ENCODE measurements around the gene ITIH1. TPM values are rescaled to one million over a fixed set of nuclear protein-coding genes. Genes with fewer than 3 reads are reported as not detected.
A peak's percentile ranks its signal among the peaks of the same experiment; 100 is the strongest.

Gene ITIH1
- total and polyA plus RNA-seq, 9 of the 15 experiments (the other 6 are each of a cell fraction or from before 2014, with no cell fraction given): 0.31 TPM; not detected in 8

DNA sequence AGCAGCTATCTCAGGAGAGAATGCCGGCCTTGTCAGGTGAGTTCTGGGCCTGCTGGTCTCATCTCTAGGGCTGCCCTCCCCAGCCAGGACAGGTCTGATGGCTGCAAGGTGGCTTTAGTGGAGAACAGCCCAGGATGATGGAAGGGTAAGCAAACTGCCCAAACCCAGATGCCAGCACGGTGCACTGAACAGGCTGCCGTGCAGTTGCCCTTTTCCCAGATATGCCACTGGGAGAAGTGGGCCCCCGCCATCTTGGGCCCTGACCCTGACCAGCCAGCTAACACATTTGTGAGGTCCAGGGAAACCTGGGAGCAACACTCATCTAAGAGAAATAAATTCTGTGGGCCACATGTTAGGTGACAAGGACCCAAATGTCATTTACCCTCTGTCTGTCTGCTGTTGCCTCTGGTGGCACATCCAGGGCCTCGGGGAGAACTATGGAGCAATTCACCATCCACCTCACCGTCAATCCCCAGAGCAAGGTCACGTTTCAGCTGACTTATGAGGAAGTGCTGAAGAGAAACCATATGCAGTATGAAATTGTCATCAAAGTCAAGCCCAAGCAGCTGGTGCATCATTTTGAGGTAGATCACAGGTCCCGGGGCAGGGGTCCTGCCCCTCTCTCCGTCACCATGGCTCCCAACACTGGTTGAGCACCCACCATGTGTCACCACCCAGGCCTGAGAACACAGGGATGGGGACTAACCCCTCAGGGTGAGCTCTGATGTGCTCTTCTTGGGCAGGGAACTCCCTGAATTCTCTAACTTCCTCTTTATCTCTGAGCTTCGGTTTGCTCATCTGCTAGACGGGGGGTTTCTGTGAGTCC is 1.8 kb downstream of the ITIH1 start:
- Histone ChIP-seq H3K36me3 (ENCODE audit: control insufficient read depth, insufficient read depth, low read length) (no peaks in the 10 kb centered on the region), H3K9ac (ENCODE audit: insufficient read depth in 1 of 2, low read depth in 2 of 2, low read length in 2 of 2) (0 out of 4 replicates have a peak overlapping the region, but pooled peaks of 1 of the 2 experiments have one; percentile 26), H3K27me3 (ENCODE audit: control insufficient read depth in 2 of 2, insufficient read depth in 2 of 2, low read length in 2 of 2) (peaks cover 0 to 30% of the 10 kb centered on the region in 2 experiments; a peak in 2 of 5 replicates), H3K4me3 (no peak overlapping the region), H2AFZ (ENCODE audit: low read depth, low read length) (no peak overlapping the region), H3K4me1 (replicated peaks in 1 of 2; ENCODE audit: control insufficient read depth in 2 of 2, insufficient read depth in 2 of 2, low read length in 2 of 2) (no peaks in the 10 kb centered on the region; a peak in 2 of 5 replicates), H3K9me3 (replicated peaks; ENCODE audit: control insufficient read depth, insufficient read depth, low read depth, low read length) (no peaks in the 10 kb centered on the region), H4K20me1 (replicated peaks; ENCODE audit: control insufficient read depth, insufficient read depth, low read length) (no peaks in the 10 kb centered on the region), H3K9me1 (ENCODE audit: control insufficient read depth, insufficient read depth, low read length) (no peaks in the 10 kb centered on the region), H3K27ac (ENCODE audit: extremely low read depth, low read depth, low read length) (no peak overlapping the region), H3K79me2 (ENCODE audit: control insufficient read depth, insufficient read depth, low read length) (no peaks in the 10 kb centered on the region), H3K4me2 (ENCODE audit: insufficient read depth, low read length) (no peak overlapping the region)
- ATAC-seq (no peak), DNase-seq (ENCODE audit: extremely low read depth in 1 of 4, low spot score in 3 of 4) (no peak), FAIRE-seq (no peak)
- BruUV-seq (replicated peaks): no TSS peak
- intact Hi-C loops (cut with micrococcal nuclease) (no loop called here), in situ Hi-C loops (cut with MboI) (no loop called here)
- WGBS (ENCODE audit: insufficient coverage, low coverage, missing lambda C conversion rate): 5% methylated on average over 6 of the region's 11 CpGs
- TF ChIP-seq CTBP1 (IDR thresholded peaks at IDR 0.05; ENCODE audit: borderline replicate concordance): no peak
- TF ChIP-seq TSC22D4 (tag; IDR thresholded peaks at IDR 0.05): no peak
- TF ChIP-seq CREM (IDR thresholded peaks at IDR 0.05; ENCODE audit: low read depth): no peak
- TF ChIP-seq, protein P1, sequence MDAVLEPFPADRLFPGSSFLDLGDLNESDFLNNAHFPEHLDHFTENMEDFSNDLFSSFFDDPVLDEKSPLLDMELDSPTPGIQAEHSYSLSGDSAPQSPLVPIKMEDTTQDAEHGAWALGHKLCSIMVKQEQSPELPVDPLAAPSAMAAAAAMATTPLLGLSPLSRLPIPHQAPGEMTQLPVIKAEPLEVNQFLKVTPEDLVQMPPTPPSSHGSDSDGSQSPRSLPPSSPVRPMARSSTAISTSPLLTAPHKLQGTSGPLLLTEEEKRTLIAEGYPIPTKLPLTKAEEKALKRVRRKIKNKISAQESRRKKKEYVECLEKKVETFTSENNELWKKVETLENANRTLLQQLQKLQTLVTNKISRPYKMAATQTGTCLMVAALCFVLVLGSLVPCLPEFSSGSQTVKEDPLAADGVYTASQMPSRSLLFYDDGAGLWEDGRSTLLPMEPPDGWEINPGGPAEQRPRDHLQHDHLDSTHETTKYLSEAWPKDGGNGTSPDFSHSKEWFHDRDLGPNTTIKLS (IDR thresholded peaks at IDR 0.05; ENCODE audit: borderline replicate concordance, low read depth): no peak
- no peak for TF ChIP-seq LEF1 (IDR thresholded peaks at IDR 0.05)
- TF ChIP-seq BHLHE40 (IDR thresholded peaks at IDR 0.05; ENCODE audit: low read length): 0 out of 2 replicates have a peak, but pooled peaks have one; percentile 22
- no peak for TF ChIP-seq CAMTA2 (CRISPR knock-in tag; conservative IDR thresholded peaks at IDR 0.05)
- TF ChIP-seq CCNT2 (IDR thresholded peaks at IDR 0.05; ENCODE audit: borderline replicate concordance, extremely low read depth, insufficient read length, low read depth, low read length): no peak
- TF ChIP-seq PURB (CRISPR knock-in tag; IDR thresholded peaks at IDR 0.05; ENCODE audit: low read depth): no peak
- no peak for TF ChIP-seq TEAD2 (tag; IDR thresholded peaks at IDR 0.05)
- peak; percentile 72; the same call in 1 of the 2 replicates for TF ChIP-seq SPI1 (IDR thresholded peaks at IDR 0.05; ENCODE audit: borderline replicate concordance, low read depth, low read length)
- no peak for TF ChIP-seq DNMT1 (IDR thresholded peaks at IDR 0.05)
- no peak for TF ChIP-seq NEUROD1 (IDR thresholded peaks at IDR 0.05; ENCODE audit: borderline replicate concordance, low read depth, low read length, partially characterized antibody)
- CTCF ChIA-PET (ENCODE audit: low intra/inter-chr PET ratio): no interaction called here
- POLR2A ChIA-PET: interaction anchor here (0.6 kb wide), 2 partner anchors 9 to 287 kb away, joined by 3 to 4 read pairs; no protein-coding TSS in a partner anchor
